Progenitor cell of endocrine pancreas (in vitro differentiated cells): Measurements from ENCODE around the gene CTNNBL1. TPM values are rescaled to one million over a fixed set of nuclear protein-coding genes. Genes with fewer than 3 reads are reported as not detected.

Experiments used
- DNase-seq: peaks from one replicate; pipeline ENCODE4 v3.0.0; 2021; ENCODE audit warnings: low spot score; ENCODE audit not compliant: unreplicated experiment
- H3K27ac Mint-ChIP-seq: 2 replicates; pipeline ENCODE4 v1.8.0; 2021; ENCODE audit warnings: mild to moderate bottlenecking, moderate library complexity, mixed read lengths
- H3K27me3 Mint-ChIP-seq: 2 replicates; pipeline ENCODE4 v1.8.0; 2021; ENCODE audit warnings: mixed read lengths
- H3K36me3 Mint-ChIP-seq: 2 replicates; pipeline ENCODE4 v1.8.0; 2022; ENCODE audit warnings: mixed read lengths; ENCODE audit not compliant: insufficient read depth
- H3K4me1 Mint-ChIP-seq: 2 replicates; pipeline ENCODE4 v1.8.0; 2021; ENCODE audit warnings: low read depth, mixed read lengths
- H3K4me3 Mint-ChIP-seq: 2 replicates; pipeline ENCODE4 v1.8.0; 2021; ENCODE audit warnings: low read depth, mild to moderate bottlenecking, moderate library complexity, mixed read lengths
- H3K9me3 Mint-ChIP-seq: 2 replicates; pipeline ENCODE4 v1.8.0; 2021; ENCODE audit warnings: low read depth, mixed read lengths
- CTCF ChIP-seq: fragments of 200-600 bp; sonication (generic); IDR thresholded peaks from one replicate; pipeline ENCODE4 v1.5.0; 2021; ENCODE audit warnings: antibody characterized with exemption, mild to moderate bottlenecking; ENCODE audit not compliant: unreplicated experiment
- total RNA-seq: library from RNA; stranded (reverse); gene quantifications from 2 replicates; pipeline ENCODE4 v1.2.1, GENCODE V29; 2021

Gene CTNNBL1
- total RNA-seq, 1 donor from 2014 or later, result 60.4 TPM

- H3K27me3 Mint-ChIP-seq, result no peaks in the 10 kb centered on the region
- H3K27ac Mint-ChIP-seq, result no peak overlapping the region
- H3K9me3 Mint-ChIP-seq, result no peaks in the 10 kb centered on the region
- no peak for TF ChIP-seq CTCF
- H3K36me3 Mint-ChIP-seq, result peaks cover 1% of the 10 kb centered on the region
- peaks cover 2% of the 10 kb centered on the region for H3K4me1 Mint-ChIP-seq
- DNase-seq, result no peak
- H3K4me3 Mint-ChIP-seq, result no peak overlapping the region
Measured at GRCh38 chr20:37762716-37763485, 69.1 kb downstream of the CTNNBL1 start.

GRCh38 chr20:37764333-37764935 lies 70.6 kb downstream of the CTNNBL1 start:
- peaks cover 2% of the 10 kb centered on the region for H3K4me1 Mint-ChIP-seq
- no peak for TF ChIP-seq CTCF
- no peak for DNase-seq
- no peak overlapping the region for H3K4me3 Mint-ChIP-seq
- H3K36me3 Mint-ChIP-seq, result peaks cover 1% of the 10 kb centered on the region
- H3K9me3 Mint-ChIP-seq, result no peaks in the 10 kb centered on the region
- no peaks in the 10 kb centered on the region for H3K27me3 Mint-ChIP-seq
- no peak overlapping the region for H3K27ac Mint-ChIP-seq

GRCh38 chr20:37770908-37771307 lies 77.1 kb downstream of the CTNNBL1 start:
- no peak overlapping the region for H3K4me3 Mint-ChIP-seq
- peaks cover 3% of the 10 kb centered on the region for H3K36me3 Mint-ChIP-seq
- H3K27ac Mint-ChIP-seq, result no peak overlapping the region
- H3K27me3 Mint-ChIP-seq, result no peaks in the 10 kb centered on the region
- no peaks in the 10 kb centered on the region for H3K4me1 Mint-ChIP-seq
- no peak for DNase-seq
- H3K9me3 Mint-ChIP-seq, result no peaks in the 10 kb centered on the region
- no peak for TF ChIP-seq CTCF

- no peak overlapping the region for H3K4me3 Mint-ChIP-seq
- H3K27me3 Mint-ChIP-seq, result no peaks in the 10 kb centered on the region
- TF ChIP-seq CTCF, result no peak
- no peak overlapping the region for H3K27ac Mint-ChIP-seq
- H3K36me3 Mint-ChIP-seq, result peaks cover 3% of the 10 kb centered on the region
- H3K9me3 Mint-ChIP-seq, result no peaks in the 10 kb centered on the region
- DNase-seq, result no peak
- no peaks in the 10 kb centered on the region for H3K4me1 Mint-ChIP-seq
Measured at GRCh38 chr20:37773291-37773826, 79.5 kb downstream of the CTNNBL1 start.

GRCh38 chr20:37774156-37774555 lies 80.3 kb downstream of the CTNNBL1 start:
- Mint-ChIP-seq H3K4me3 (no peak overlapping the region), H3K4me1 (no peaks in the 10 kb centered on the region), H3K9me3 (no peaks in the 10 kb centered on the region), H3K36me3 (peaks cover 3% of the 10 kb centered on the region), H3K27ac (no peak overlapping the region), H3K27me3 (no peaks in the 10 kb centered on the region)
- DNase-seq, result no peak
- no peak for TF ChIP-seq CTCF
